Activated naive CD4-positive, alpha-beta T cell treated with Interleukin-2 at 50 U/mL for 16 hours (primary cell): ENCODE results near the gene MPG.

ENCODE experiments used
- DNase-seq: peaks from one replicate; pipeline ENCODE4 v3.0.0-alpha.2; 2020

Gene MPG

GRCh38 chr16:53346-54236, 24.4 kb upstream of the MPG start, which contains the start of the genes POLR3K and SNRNP25:
TSS of gene POLR3K (minus strand) at chr16:53608. CDS start at chr16:53586, 22 bp downstream.
TSS of gene SNRNP25 (plus strand) at chr16:53828. CDS start at chr16:54017, 189 bp downstream.
- DNase-seq, result peak; percentile 98

- no peak for DNase-seq
These were observed 23.8 kb upstream of the MPG start for GRCh38 chr16:54237-54581.

DNA sequence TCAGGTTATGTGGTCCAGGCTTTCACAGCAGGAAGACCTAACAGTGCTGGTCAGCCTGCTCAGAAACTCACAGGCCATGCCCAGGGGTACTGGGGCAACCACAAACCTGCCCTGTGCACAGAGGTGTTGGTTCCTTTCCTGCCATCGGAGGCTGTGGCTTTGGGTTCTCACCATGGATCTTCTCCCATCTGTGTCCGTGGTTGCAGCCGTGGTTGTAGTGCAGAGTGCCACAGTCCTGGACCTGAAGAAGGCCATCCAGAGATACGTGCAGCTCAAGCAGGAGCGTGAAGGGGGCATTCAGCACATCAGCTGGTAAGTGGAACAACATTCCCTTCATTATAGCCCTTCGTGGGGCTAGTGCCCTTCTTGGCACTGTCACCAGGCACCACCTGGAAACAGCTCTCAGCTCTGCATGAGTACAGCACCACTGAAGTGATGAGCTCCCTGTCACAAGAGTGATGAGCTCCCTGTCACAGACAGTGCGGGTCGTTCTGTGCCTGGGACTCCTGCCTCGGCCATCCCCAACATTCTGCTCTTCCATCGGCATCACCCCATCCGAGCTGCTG, 22.4 kb upstream of the MPG start:
- DNase-seq, result no peak

DNA sequence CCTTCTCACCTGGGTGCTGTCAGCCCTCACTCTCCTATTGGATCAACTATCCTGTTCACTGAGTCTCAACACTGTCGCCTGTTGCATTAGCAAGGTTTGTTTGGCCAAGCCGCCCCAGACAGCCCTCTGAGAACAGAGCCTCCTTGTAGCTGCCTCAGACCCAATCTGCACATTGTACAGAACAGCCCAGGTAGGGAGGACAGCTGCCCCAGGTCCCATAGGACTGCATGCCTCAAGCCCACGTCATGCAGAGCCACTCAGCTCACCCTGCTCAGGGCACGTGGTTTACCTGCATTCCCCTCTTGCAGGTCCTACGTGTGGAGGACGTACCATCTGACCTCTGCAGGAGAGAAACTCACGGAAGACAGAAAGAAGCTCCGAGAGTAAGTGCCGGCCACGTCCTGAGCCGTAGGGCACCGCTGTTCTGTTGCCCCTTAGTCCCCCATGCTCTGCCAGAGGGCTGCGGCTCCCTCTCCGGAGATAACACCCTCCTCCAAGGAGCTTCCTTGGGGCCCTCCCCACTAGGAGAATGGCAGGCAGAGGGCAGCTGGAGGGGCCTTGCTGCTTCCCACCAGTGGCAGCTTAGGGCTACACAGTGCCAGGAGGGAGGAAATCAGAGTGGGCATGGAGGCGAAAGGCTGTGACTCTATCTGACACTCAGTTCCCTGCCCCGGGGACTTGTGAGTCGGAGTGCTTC, 21.6 kb upstream of the MPG start:
- no peak for DNase-seq

- no peak for DNase-seq
These were observed 20.3 kb upstream of the MPG start for GRCh38 chr16:57711-58110.

DNA sequence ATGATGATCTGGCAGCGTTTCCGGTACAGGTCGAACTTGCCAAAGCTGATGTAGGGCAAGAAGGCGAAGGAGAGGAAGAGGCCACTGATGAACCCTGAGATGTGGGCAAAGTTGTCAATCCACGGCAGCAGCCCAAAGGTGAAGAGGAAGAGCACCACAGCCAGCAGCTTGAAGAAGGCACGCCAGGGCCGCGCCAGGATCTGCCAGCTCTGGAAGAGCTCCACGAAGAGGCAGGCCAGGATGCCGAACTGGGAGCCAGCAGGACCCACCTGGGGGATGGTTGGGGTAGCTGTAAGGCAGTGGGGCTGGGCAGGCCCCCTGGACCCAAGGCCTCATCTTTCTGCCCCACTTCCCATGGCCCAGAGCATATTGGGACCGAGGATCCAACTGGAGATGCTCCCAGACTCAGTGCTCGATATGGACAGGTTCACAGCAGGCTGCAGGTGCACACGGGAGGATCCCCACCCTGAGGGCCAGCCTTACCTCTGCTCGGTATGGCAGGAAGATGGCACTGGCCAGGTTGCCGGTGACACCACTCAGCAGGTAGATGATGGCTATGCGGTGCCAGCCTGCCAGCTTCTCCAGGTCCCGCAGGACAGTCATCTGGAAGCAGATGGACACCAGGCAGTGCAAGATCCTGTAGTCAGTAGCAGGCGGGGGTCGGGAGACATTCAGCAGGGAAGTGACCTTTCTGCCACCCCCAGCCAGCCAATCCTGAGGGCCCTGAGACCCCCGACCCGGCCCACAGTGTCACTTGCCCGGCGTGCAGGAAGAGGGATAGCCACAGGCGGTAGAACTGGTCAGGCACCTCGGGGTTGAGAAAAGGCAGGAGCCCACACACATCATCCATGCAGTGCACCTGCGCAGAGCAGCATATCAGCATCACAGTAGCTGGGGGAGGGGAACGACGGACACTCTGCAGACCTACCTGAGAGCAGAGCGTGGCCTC, 19.3 kb upstream of the MPG start:
- no peak for DNase-seq

GRCh38 chr16:59440-60059, 18.5 kb upstream of the MPG start:
- DNase-seq, result no peak

DNA sequence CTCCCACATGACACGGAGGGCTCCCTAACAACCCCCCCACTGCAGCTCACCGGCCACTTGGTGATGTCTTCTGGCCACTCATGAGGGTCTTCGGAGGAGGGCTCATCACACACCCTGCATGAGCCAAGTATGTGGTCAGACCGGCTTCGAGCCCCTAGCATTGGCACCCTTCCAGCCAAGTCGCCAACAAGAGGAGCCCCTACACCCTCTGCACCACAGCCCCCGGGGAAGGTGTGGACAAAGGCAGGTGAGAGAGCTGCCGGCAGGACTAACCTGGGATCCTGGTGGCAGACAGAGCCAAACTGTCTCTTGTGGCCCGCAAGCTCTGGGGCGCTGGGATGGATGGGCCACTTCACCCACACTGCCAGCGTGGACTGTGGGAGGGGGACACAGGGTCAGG, 17.9 kb upstream of the MPG start:
- no peak for DNase-seq

DNA sequence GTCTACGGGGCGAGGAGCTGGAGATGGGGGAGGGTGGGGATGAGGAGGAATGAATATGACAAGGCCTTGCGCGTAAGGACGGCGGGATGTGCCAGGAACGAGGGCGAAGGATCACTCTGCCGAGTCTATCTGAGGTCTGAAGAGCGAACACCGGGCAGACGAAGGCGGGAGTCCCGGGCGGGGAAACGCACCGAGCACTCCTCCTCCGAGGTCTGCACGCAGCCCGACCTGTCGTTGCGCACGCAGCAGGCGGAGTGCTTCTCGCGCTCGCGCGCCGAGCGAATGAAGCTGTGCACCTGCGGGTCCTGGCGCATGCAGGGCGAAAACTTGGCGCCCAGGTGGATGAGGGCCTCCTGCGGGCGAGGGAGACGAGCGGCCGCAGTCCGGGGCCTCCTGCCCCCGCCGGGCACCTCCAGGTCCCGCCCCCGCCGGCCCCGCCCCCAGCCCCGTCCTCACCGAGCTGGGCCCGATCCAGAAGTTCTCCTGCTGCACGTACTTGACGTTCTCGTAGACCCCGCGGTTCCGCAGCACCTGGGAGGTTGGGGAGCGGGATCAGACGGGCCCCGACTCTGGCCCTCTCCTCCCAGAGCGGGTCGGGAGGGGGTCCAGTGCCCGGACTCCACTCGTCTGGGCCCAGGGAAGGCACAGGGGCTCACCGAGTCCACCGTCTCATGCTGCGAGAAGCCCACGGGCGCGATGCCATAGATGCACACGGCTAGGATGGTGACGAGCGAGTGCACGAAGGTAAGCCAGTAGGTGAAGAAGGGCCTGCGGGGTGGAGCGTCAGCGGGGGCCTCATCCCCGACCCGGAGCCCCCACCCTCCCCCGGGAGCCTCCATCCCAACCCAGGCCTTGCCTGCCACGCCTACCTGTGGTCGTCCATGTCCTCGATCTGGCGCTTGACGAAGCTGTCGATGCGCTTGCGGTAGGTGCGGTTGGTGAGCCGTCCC, 16.8 kb upstream of the MPG start:
- no peak for DNase-seq

DNA sequence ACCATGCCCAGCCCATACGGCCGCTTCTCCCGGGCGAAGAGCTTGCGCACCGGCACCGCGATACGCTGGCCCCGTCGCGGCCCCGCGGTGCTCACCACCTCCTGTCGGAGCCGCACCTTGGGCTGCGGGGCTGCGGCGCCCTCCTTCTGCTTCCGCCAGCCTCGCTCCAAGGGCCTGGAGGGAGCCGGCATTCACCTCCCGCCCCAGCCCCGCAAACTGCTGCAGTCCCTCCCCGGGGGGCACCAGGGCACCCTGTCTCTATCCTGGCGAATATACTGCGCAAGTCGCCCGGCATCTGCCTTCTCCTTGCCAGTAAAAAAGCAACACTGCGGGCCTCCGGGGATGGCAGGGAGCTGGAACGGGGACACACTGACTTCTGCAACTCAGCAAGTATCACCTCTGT, 16.1 kb upstream of the MPG start:
- no peak for DNase-seq

DNA sequence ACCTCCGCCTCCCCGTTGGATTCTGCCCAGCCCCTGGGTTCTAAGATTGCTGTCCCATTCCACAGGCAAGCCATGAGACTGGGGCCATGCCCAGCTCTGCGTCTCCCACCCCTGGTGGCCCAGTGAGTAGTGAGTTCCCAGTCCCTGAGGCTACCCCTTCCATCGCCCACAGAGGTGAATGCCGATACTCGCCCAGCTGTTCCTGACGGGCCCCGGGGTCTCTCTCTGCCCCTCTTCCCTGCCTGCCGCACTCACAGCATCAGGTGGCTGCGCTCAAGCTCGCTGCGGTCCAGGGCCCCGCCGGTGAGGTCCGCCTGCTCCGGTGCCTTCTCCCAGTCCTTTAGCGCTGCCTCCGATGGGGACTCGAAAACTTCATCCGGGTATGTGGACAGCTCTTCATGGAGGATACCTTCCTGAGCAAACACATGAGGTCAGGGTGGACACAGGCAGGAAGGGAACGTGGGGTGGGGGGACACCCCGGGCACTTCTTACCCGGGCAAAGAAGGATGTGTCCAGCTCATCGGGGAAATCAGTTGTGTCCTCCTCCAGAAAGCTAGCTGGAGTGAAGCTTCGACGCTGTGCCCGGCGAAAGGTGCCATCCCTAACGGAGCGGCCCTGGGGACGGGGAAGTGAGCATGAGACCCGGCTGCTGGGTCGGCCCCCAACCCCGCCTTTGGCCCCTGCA, 15.6 kb upstream of the MPG start:
- no peak for DNase-seq

DNA sequence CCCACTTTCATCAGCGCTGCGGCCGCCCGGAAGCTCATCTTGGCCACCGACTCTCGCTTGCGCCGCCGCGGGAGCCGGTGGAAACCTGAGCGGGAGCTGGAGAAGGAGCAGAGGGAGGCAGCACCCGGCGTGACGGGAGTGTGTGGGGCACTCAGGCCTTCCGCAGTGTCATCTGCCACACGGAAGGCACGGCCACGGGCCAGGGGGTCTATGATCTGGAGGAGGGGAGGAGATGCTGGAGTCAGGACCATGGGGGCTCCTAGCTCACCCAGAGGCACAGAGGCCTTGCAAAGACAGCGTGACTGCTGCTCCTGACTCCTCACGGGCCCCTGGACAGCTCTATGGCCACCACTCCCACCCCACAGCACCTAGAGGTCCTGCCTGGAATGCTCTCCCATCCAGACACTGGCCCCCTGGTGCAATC, 15.0 kb upstream of the MPG start:
- no peak for DNase-seq

DNA sequence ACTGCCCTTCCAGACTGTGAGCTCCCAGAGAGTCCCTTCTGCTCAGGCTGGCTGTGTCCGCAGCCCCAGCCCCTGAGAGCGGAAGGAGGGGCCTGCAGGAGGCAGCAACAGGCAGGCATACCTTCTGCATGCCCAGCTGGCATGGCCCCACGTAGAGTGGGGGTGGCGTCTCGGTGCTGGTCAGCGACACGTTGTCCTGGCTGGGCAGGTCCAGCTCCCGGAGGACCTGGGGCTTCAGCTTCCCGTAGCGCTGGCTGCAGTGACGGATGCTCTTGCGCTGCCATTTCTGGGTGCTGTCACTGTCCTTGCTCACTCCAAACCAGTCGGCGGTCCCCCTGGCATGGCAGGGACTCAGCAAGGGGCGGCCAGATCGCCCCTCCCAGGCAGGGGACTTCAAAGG, 14.6 kb upstream of the MPG start:
- DNase-seq, result no peak

DNA sequence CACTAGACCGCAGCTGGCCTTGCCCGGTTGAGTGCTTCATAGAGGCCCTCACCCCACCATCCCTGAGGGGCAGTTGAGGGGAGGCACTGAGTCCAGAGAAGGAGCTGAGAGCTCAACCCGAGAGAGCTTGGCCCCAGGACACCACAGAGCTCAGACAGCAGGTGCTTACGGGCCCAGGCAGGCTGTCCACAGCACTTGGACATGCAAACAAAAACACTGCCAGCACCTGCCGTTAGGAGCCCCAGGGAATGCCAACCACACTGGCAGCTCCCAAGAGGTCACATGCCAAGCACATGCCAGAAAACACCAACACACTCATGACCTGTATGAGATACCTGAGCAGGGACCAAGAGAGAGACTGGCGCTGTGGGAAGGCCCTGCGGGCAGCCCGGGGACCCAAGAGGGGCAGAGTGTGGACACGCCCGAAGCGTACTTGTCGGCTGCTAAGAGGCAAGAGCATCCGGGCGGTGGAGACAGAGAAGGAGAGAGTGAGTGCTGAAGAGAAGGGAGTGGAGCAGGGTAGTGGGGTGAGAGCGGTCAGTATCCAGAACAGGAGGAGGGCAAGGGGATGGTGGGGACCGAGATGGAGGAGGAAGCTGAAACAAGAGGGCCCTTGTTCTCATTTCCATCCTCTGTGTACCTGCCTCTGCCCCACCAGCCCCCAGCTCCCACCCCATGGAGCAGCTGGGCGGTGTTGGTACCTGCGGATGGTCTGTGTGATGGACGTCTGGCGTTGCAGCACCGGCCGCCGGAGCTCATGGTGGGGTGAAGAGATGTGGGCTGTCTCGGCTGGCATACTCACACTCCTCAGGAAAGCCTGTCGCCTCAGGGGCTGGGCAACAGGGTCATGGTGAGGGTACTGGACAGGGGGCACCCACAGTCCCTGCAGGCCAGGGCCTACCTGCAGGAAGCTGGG, 13.8 kb upstream of the MPG start:
- DNase-seq, result no peak

- no peak for DNase-seq
These were observed 13.1 kb upstream of the MPG start for GRCh38 chr16:64914-65255.

DNA sequence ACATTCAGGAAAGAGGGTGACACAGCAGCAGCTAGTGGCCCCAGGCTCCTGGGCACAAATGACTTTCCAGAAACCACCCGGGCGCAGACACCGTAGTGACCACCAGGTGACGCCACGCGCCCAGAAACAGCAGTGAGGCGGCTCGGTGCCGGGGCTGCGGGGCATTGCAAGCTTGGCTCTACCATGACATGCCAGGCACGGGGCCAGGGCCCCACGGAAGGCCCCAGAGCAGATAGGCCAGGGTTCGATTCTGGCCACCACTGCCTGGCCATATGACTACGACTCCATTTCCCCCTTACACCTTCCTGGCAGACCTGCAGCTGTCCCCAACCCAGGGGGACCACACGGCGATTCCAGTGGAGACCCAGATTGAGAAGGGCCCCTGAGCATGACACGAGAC, 12.3 kb upstream of the MPG start:
- DNase-seq, result peak; percentile 85

GRCh38 chr16:66309-67182, 11.5 kb upstream of the MPG start:
- DNase-seq, result no peak

- no peak for DNase-seq
These were observed 10.7 kb upstream of the MPG start for GRCh38 chr16:67183-67791.
